Ectodermal cell (in vitro differentiated cells): Measurements from ENCODE around the gene NHERF1.

Source experiments
- H3K27ac ChIP-seq: 2 replicates; pipeline ENCODE4 v1.7.0; 2013; ENCODE audit warnings: mild to moderate bottlenecking, low read depth, low read length; ENCODE audit not compliant: insufficient read depth, poor library complexity, severe bottlenecking
- H3K27me3 ChIP-seq: 2 replicates; pipeline ENCODE4 v1.7.0; 2013; ENCODE audit warnings: mild to moderate bottlenecking, low read length; ENCODE audit not compliant: insufficient read depth, control insufficient read depth, poor library complexity, severe bottlenecking
- H3K36me3 ChIP-seq: one replicate; pipeline ENCODE4 v1.7.0; 2013; ENCODE audit warnings: low read length; ENCODE audit not compliant: control insufficient read depth, insufficient read depth
- H3K4me1 ChIP-seq: one replicate; pipeline ENCODE4 v1.7.0; 2013; ENCODE audit warnings: low read length; ENCODE audit not compliant: control insufficient read depth, insufficient read depth
- H3K4me3 ChIP-seq: 2 replicates; pipeline ENCODE4 v1.7.0; 2013; ENCODE audit warnings: low read depth, low read length, control low read depth; ENCODE audit not compliant: insufficient read depth
- H3K9me3 ChIP-seq: 2 replicates; pipeline ENCODE4 v1.7.0; 2013; ENCODE audit warnings: mild to moderate bottlenecking, low read length, moderate library complexity; ENCODE audit not compliant: control insufficient read depth
- WGBS, 2 experiments: methylation state at CpG; one replicate each; pipeline ENCODE4 v1.1.7; 2013; ENCODE audit warnings: missing lambda C conversion rate in 2 of 2; 5-methylcytosine and 5-hydroxymethylcytosine counted together

NHERF1 gene

GRCh38 chr17:74748279-74748528, 224 bp upstream of the NHERF1 start:
- H3K9me3 ChIP-seq, result no peaks in the 10 kb centered on the region
- 0% methylated on average over 34 of the region's 34 CpGs for WGBS, 2 experiments
- peaks cover 4% of the 10 kb centered on the region for H3K27me3 ChIP-seq
- peak overlapping the region; percentile 93 for H3K4me3 ChIP-seq
- no peak overlapping the region for H3K27ac ChIP-seq
- H3K36me3 ChIP-seq, result no peaks in the 10 kb centered on the region
- peaks cover 54% of the 10 kb centered on the region for H3K4me1 ChIP-seq

- Histone ChIP-seq H3K9me3 (no peaks in the 10 kb centered on the region), H3K27ac (no peak overlapping the region), H3K4me1 (peaks cover 54% of the 10 kb centered on the region), H3K36me3 (no peaks in the 10 kb centered on the region), H3K27me3 (peaks cover 4% of the 10 kb centered on the region), H3K4me3 (peak overlapping the region; percentile 93)
- WGBS, 2 experiments, result 1% methylated on average over 46 of the region's 46 CpGs
These were observed 1.0 kb downstream of the NHERF1 start for GRCh38 chr17:74749279-74750038.

- H3K27ac ChIP-seq, result no peak overlapping the region
- 57 to 63% methylated on average over 6 of the region's 6 CpGs for WGBS, 2 experiments
These were observed 1.6 kb downstream of the NHERF1 start for GRCh38 chr17:74750039-74750326.

GRCh38 chr17:74750327-74751069, 2.1 kb downstream of the NHERF1 start:
- Histone ChIP-seq H3K4me1 (peaks cover 47% of the 10 kb centered on the region), H3K4me3 (peak overlapping the region; percentile 93), H3K9me3 (no peaks in the 10 kb centered on the region), H3K27me3 (peaks cover 4% of the 10 kb centered on the region), H3K36me3 (no peaks in the 10 kb centered on the region), H3K27ac (no peak overlapping the region)
- 78 to 81% methylated on average over 13 of the region's 13 CpGs for WGBS, 2 experiments

More at GRCh38 chr17:74750039-74750326, 1.6 kb downstream of the NHERF1 start:
- Histone ChIP-seq H3K4me1 (peaks cover 52% of the 10 kb centered on the region), H3K27me3 (peaks cover 4% of the 10 kb centered on the region), H3K4me3 (peak overlapping the region; percentile 93), H3K36me3 (no peaks in the 10 kb centered on the region), H3K9me3 (no peaks in the 10 kb centered on the region)

- 92 to 95% methylated on average over 9 of the region's 9 CpGs for WGBS, 2 experiments
- no peak overlapping the region for H3K27ac ChIP-seq
- H3K36me3 ChIP-seq, result no peaks in the 10 kb centered on the region
- H3K4me1 ChIP-seq, result peaks cover 37% of the 10 kb centered on the region
- H3K27me3 ChIP-seq, result peaks cover 4% of the 10 kb centered on the region
- H3K9me3 ChIP-seq, result no peaks in the 10 kb centered on the region
- no peak overlapping the region for H3K4me3 ChIP-seq
These were observed 4.0 kb downstream of the NHERF1 start for GRCh38 chr17:74752415-74752814.

- Histone ChIP-seq H3K27me3 (peaks cover 4% of the 10 kb centered on the region), H3K4me3 (no peak overlapping the region), H3K9me3 (no peaks in the 10 kb centered on the region), H3K4me1 (peaks cover 37% of the 10 kb centered on the region), H3K36me3 (no peaks in the 10 kb centered on the region), H3K27ac (no peak overlapping the region)
- 90 to 95% methylated on average over 7 of the region's 7 CpGs for WGBS, 2 experiments
These were observed 4.5 kb downstream of the NHERF1 start for GRCh38 chr17:74752822-74753401.

- no peak overlapping the region for H3K27ac ChIP-seq
- H3K4me3 ChIP-seq, result no peak overlapping the region
- no peaks in the 10 kb centered on the region for H3K36me3 ChIP-seq
- no peaks in the 10 kb centered on the region for H3K9me3 ChIP-seq
- no peaks in the 10 kb centered on the region for H3K27me3 ChIP-seq
- peaks cover 50% of the 10 kb centered on the region for H3K4me1 ChIP-seq
- 92 to 94% methylated on average over 3 of the region's 3 CpGs for WGBS, 2 experiments
These were observed 6.4 kb downstream of the NHERF1 start for GRCh38 chr17:74754832-74755231.

GRCh38 chr17:74755533-74755932, 7.1 kb downstream of the NHERF1 start:
- no peak overlapping the region for H3K4me3 ChIP-seq
- H3K4me1 ChIP-seq, result peaks cover 50% of the 10 kb centered on the region
- H3K27me3 ChIP-seq, result no peaks in the 10 kb centered on the region
- no peaks in the 10 kb centered on the region for H3K36me3 ChIP-seq
- H3K9me3 ChIP-seq, result no peaks in the 10 kb centered on the region
- no peak overlapping the region for H3K27ac ChIP-seq
- WGBS, 2 experiments, result 94 to 96% methylated on average over 8 of the region's 8 CpGs

GRCh38 chr17:74756891-74757290, 8.5 kb downstream of the NHERF1 start:
- Histone ChIP-seq H3K4me3 (no peak overlapping the region), H3K27me3 (no peaks in the 10 kb centered on the region), H3K9me3 (no peaks in the 10 kb centered on the region), H3K36me3 (no peaks in the 10 kb centered on the region), H3K4me1 (peaks cover 52% of the 10 kb centered on the region), H3K27ac (no peak overlapping the region)
- WGBS, 2 experiments, result 92 to 93% methylated on average over 3 of the region's 3 CpGs

- H3K36me3 ChIP-seq, result no peaks in the 10 kb centered on the region
- no peaks in the 10 kb centered on the region for H3K9me3 ChIP-seq
- H3K27ac ChIP-seq, result no peak overlapping the region
- H3K4me3 ChIP-seq, result no peak overlapping the region
- peaks cover 53% of the 10 kb centered on the region for H3K4me1 ChIP-seq
- H3K27me3 ChIP-seq, result no peaks in the 10 kb centered on the region
- WGBS, 2 experiments, result 83 to 90% methylated on average over 3 of the region's 3 CpGs
These were observed 9.1 kb downstream of the NHERF1 start for GRCh38 chr17:74757502-74757901.
